ENCODE data around the gene EMC10.

Gene EMC10

DNA sequence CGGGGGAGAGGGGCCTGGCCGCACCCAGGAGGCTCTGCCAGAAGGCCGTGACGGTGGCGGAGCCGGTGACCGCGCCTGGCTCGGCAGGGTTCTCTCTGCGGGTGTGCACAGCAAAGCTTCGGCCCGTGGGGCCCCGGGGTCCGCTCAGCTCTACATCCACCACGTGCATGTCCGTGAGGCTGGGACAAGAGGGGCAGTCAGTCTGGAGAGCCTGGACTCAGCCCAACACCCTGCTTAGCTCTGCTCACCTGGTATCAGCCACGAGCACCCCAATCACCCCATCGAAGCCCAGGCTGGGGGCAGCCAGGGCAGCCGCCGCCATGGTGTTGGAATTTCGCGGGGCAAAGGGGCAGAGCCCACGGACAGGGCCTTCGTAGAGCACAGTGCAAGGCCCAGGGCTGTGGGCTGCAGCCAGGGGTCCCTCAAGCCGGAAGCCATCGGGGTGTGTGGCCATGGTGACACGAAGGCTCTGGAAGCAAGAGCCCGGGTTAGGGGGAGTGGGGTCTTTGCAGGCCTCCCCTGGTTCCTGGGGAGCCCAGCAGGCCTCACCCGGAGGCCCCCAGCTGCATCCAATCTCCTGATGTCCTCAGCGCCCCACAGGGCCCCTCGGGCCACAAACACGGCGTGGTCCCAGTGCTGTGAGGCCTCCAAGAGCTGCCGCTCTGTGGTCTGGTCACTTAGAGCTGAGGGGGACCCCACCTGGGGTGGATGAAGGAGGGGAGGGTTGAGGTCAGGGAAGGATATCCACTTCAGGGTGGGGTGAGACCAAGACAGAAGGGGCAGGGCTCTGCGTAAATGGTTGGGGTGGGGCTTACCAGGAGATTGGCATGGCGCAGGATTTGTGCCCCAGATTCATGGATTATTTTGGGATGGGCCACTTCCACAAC is 36.0 kb downstream of the EMC10 start:
- in situ Hi-C loops (cut with HindIII; ENCODE audit: low sequenced_read_pairs): no loop called here
- no peak for DNase-seq (ENCODE audit: low read depth)
- no peak for TF ChIP-seq CTCF (IDR thresholded peaks at IDR 0.05; ENCODE audit: low read depth, low read length, missing control alignments)
- peak overlapping the region; percentile 80 for H3K4me3 ChIP-seq (ENCODE audit: low read depth, low read length)

DNA sequence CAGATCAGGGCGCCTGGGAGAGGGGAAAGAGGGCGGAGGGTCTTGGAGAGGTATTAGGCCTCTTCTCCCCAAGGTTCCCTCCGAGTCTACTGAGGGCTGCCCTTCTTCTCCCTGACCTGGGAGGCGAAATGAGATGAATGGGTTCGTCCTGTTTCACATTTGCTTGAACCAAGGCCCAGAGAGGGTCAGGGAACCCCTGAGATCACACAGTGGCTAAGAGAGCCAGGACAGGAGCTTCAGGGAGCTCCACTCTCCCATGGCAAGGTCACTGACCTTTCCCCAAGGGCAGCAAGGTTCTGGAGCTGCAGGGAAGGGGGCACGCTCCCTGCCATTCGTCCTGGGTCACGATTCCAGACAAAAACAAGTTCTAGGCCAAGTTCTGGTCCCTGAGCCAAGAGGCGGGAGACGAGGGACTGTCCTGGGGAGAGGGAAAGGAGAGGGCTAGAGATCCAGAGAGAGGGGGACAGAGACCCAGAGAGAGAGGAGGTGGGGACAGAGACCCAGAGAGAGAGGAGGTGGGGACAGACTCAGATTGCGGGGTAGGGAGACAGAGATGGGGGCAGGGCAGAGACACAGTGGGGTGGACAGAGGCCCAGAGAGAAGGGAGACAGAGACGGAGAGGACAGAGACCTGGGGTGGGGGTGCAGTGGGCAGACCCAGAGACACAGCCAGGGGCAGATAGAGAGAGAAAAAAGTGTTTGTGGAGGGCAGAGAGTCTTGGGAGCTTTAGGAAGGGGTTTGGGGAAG is 36.9 kb downstream of the EMC10 start:
- TF ChIP-seq CTCF (IDR thresholded peaks at IDR 0.05; ENCODE audit: low read depth, low read length, missing control alignments): no peak
- no peak for DNase-seq (ENCODE audit: low read depth)
- no peak overlapping the region for H3K4me3 ChIP-seq (ENCODE audit: low read depth, low read length)
- in situ Hi-C loops (cut with HindIII; ENCODE audit: low sequenced_read_pairs): no loop called here

DNA sequence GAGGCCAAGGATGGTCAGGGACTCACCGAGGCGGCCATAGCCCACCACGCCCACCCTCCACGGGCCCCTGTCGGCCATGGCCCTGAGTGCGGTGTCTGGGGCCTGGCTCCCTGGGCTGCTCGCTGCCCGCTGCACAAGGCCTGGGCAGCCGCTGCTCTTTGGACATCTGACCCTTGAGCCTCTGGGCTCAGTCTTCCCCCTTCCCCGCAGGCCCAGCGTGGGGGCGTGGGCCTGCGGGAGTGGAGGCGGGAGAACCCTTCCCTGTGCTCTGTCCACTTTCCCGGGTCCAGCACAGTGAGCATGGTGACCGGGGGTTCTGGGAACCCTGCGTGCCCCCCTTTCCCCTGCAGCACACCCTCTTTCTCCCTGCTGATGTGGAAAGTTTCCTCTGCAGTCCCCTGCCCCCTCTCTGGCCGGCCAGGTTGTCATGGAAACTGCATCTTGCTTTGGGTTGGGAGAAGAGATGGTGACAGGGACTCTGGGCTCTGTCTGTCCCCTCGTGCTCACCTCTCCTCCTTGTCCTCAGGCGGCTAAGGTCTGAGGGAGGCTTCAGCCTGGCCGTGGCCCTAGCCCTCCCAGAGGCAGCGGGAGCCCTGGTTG is 37.5 kb downstream of the EMC10 start, which contains the start of gene ASPDH:
Gene ASPDH (minus strand): TSS at position 168 of the 600 bp plus-strand sequence. CDS start 90 bp downstream, at position 78.
- in situ Hi-C loops (cut with HindIII; ENCODE audit: low sequenced_read_pairs): no loop called here
- no peak for DNase-seq (ENCODE audit: low read depth)
- no peak for TF ChIP-seq CTCF (IDR thresholded peaks at IDR 0.05; ENCODE audit: low read depth, low read length, missing control alignments)
- H3K4me3 ChIP-seq (ENCODE audit: low read depth, low read length): no peak within 1 kb of the TSS

GRCh38 chr19:50514346-50515167 is 38.2 kb downstream of the EMC10 start:
- no peak for DNase-seq (ENCODE audit: low read depth)
- in situ Hi-C loops (cut with HindIII; ENCODE audit: low sequenced_read_pairs): no loop called here
- no peak for TF ChIP-seq CTCF (IDR thresholded peaks at IDR 0.05; ENCODE audit: low read depth, low read length, missing control alignments)
- H3K4me3 ChIP-seq (ENCODE audit: low read depth, low read length): no peak overlapping the region

DNA sequence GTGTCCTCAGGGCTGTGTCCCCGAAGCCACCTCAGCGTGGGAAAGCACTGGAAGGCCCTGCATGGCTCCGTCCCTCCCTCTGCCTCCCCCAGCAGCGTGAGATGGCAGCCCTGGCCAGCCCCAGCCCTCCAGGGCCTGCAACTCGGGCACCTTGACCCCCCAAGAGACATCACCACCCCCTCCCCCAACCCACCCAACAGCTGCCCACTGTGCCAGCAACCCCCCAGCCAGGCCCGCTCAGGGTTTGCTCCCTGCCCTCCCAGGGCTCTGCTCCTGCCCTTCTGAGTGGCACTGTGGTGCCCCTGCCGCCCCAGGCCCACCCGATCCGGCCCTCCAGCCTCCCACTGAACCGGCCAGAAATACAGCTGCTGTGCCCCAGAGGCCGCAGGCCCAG is 38.9 kb downstream of the EMC10 start:
- TF ChIP-seq CTCF (IDR thresholded peaks at IDR 0.05; ENCODE audit: low read depth, low read length, missing control alignments): no peak
- H3K4me3 ChIP-seq (ENCODE audit: low read depth, low read length): no peak overlapping the region
- in situ Hi-C loops (cut with HindIII; ENCODE audit: low sequenced_read_pairs): no loop called here
- DNase-seq (ENCODE audit: low read depth): no peak

- no peak for TF ChIP-seq CTCF (IDR thresholded peaks at IDR 0.05; ENCODE audit: low read depth, low read length, missing control alignments)
- H3K4me3 ChIP-seq (ENCODE audit: low read depth, low read length): no peak overlapping the region
- DNase-seq (ENCODE audit: low read depth): no peak
- in situ Hi-C loops (cut with HindIII; ENCODE audit: low sequenced_read_pairs): no loop called here
Observed at GRCh38 chr19:50516456-50516855, 40.1 kb downstream of the EMC10 start.
